DLD1 (cell line): ENCODE results near the gene PANK4.

Experiments
- in situ Hi-C: cut with HindIII; loops from 2 replicates; pipeline ENCODE4 v1.10.0; 2017; ENCODE audit warnings: low sequenced_read_pairs

Gene PANK4

GRCh38 chr1:2515763-2516080 is 10.7 kb downstream of the PANK4 start:
- in situ Hi-C loops, result loop anchor here (10.0 kb wide), 1 partner anchor 91 kb away; no protein-coding TSS in a partner anchor

DNA sequence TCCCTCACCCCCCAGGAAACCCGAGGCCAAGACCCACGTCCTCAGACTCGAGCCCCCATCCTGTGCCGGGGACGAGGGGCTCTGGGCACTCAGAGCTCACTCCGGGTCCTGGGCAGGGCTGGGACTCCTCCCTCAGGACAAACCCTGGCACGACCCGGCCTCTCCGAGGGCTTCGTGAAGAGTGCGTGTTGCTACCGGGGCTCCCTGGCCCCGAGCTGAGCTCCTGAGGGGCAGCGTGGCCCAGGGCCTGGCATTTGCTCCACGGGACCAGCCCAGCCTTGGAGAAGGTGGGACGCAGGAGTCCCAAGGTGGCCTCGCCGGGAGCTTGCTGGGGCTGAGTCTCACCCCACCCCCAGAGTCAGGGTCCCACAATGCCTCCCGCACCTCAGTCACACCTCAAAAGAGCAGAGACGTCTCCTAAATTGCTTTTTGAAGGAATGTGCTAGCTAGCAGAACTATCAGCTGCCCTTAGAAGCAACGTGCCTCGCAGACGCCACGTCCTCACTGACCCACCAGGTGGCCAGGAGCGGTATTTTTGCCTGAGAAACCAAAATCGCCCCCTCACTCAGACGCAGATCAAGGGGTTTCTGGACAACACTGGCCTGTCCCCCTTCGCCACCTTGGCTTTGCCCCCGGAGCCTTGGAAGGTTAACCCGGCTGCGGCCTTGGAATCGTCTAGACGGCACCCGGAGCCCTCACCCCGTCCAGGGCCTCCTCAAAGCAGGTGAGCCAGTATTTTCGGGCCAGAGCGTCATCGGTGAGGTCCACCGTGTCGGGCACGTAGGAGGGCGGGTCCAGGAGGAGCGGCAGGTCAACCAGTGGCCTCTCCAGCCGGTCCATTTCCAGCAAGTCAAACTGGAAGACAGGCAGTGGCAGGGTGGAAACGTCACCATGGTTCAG is 11.3 kb downstream of the PANK4 start:
- in situ Hi-C loops, result loop anchor here (10.0 kb wide), 1 partner anchor 90 kb away; no protein-coding TSS in a partner anchor

DNA sequence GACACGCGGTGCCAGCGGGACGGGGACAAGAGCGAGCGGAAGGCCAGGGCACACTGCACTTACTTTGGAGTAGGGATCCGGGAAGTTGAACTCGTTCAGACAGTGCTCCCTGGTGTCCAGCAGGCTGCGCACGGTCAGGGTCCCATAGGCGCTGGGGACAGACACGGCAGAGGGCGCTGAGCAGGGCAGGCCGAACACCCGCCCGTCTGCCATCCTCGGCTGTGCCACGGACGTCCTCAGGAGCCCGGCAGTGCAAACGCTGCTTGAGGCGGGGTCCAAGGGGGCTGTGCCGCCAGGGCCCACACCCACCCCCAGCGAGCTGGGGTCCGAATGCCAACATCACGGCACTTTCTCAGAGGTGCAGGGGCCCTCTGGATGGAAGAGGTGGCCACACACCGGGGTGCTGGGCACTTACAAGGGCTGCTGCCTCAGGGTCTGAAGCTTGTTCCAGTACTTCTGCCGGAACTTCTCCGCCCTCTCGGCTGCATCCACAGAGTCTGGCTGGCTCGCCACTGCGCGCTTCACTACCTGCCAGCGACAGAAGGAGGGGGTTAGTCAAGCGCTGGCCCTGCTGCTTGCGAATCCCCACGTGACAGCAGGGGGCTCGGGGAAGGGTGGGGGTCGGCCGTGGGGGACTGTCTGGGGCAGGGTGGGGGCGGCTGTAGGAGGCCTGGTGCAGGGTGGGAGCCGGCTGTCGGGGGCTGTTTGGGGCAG is 12.3 kb downstream of the PANK4 start:
- in situ Hi-C loops, result loop anchor here (10.0 kb wide), 1 partner anchor 89 kb away; no protein-coding TSS in a partner anchor

DNA sequence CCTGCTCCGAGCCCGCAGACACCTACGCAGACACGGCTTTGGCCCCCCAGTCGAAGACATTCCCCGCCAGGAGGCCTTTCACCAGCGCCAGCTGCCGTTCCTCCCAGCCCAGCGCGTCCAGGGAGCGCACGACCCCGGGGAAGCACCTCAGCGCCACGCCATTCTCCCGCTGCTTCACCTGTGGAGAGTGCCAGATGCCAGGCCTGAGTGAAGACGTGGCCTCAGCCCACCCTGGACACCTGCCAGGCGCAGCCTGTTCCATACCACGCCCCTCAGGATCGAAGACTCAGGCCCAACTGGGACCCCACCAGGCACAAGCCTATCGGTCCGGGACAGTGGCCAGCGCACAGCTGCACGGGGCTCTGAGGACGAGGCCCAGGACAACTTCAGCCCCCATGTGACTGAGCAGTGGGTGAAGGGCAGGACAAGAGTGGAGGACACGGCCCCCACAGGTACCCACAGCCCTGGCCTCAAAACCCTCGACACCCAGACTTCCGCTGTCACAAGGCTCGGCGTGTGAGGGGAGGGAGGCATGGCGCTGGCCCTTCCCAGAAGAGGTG is 13.5 kb downstream of the PANK4 start:
- in situ Hi-C loops, result loop anchor here (10.0 kb wide), 1 partner anchor 88 kb away; no protein-coding TSS in a partner anchor

DNA sequence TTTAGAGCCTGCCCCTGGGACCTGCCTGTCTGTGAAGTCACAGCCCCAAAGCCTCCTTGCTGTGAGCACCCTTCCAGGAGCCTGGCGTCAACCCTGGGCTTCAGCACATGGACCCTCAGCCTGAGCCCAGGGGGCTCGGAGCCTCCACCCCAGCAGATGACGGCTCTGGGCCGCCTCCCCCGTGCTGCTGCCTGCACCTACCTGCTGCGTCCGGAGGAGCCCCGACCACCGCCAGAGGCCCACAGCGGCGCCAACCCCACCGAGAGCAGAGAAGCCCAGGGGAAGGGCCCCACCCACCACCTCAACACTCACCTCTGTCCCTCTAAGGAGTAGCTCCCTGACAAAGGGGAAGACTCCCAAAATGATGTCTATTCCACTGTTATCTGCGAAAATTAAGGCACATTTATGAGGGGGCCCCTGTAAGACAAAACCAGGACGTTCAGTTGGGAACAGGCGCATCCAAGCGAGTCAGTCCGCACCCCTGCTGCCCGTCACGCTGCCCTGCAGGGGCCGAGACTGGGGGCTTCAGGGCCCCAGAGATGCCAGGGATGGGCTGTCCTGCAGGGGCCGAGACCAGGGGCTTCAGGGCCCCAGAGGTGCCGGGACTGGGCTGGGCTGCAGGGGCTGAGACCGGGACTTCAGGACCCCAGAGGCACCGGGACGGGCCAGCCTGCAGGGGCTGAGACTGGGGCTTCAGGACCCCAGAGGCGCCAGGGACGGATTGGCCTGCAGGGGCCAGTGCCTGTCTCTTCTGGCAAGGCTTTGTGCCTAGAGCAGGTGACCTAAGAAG is 15.8 kb downstream of the PANK4 start:
- in situ Hi-C loops, result loop anchor here (10.0 kb wide), 1 partner anchor 86 kb away; no protein-coding TSS in a partner anchor

DNA sequence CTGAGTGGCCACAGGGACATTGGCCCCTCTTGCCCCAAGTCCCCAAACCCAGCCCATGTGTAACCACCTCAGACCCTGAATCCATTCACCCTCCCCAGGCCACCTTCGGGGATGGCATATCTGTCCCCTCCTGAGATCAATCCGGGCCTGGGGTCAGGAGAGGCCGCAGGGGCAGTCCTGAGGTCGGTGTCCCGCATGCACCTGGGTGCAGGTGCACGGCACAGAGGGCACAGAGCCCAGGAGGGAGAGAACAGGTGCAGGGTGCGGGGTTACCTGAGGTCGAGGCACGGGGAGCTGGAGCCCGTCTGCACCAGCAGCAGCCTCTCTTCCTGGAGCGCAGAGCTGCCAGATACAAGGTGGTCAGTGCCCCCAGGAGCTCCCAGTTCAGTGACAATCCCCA is 16.8 kb downstream of the PANK4 start:
- in situ Hi-C loops, result no loop called here

GRCh38 chr1:2508751-2509150 is 17.6 kb downstream of the PANK4 start:
- in situ Hi-C loops, result no loop called here

DNA sequence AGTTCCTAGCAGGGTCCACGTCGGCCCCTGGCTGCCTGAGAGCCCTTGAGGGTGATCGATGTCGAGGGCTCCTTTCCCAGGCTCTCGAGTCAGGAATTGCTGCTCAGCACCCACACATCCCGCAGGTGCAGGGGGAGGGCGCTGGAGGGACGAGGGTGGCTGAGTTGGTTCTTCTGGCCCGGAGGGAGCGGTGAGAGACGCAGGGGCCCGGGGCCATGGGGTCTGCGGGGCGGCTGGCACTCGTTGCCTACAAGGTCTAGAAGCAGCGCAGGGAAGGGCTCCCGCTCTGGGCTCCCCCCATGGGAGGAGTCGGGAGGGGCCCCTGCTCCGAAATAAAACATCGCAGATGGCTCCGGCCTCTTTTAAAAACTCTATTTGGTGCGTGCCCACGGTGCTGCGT is 18.2 kb downstream of the PANK4 start:
- in situ Hi-C loops, result no loop called here

DNA sequence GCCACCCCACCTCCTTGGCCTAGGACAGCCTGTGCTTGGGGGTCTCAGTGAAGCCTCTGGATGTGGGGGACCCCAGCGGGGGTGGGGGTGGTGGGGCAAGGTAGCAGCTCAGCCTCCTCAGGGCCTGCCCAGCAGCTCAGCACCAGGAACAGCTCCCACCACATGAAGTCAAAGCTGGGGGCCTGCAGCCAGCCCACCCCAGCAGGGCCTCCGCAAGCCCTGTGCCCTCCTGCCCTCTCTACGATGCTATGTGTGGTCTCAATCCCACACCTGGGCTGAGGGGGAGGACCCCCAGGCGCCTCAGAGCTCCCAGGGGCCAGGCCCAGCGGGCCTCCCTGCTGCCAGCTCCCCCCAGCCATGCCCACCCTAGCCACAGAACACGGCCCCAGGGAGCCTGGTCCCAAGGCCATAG is 18.6 kb downstream of the PANK4 start:
- in situ Hi-C loops, result no loop called here

DNA sequence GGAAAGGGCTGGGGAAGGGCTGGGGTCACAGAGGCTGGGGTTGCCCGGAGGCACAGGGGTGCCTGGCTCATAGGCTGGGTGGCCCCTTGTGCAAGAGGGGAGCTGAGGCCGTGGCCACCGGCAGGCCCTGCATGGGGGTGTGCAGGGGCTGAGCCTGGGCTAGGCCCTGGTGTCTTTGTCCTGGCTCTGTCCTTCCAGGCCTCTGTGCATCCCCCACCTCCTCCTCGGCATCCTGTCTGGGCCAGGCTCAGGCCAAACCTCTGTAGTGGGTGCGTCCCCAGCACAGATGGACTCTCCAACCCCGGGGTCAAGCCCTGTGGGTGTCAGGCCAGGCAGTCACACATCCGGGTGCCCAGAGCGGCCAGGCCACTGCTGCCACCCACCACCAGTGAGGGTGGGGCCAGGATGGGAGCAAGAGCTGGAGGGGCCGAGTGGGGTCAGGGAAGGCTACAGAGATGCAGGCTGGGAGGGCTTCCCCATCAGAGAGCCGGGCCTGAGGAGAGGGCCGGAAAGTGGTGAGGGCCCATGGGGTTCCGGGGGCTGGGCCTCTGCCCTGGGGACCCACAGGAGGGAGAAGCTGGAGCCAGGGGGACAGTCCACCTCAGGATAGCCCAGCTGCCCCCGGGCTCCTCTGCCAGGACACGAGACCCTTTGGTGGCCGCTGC is 19.4 kb downstream of the PANK4 start:
- in situ Hi-C loops, result no loop called here

GRCh38 chr1:2506007-2506860 is 20.2 kb downstream of the PANK4 start:
- in situ Hi-C loops, result no loop called here

DNA sequence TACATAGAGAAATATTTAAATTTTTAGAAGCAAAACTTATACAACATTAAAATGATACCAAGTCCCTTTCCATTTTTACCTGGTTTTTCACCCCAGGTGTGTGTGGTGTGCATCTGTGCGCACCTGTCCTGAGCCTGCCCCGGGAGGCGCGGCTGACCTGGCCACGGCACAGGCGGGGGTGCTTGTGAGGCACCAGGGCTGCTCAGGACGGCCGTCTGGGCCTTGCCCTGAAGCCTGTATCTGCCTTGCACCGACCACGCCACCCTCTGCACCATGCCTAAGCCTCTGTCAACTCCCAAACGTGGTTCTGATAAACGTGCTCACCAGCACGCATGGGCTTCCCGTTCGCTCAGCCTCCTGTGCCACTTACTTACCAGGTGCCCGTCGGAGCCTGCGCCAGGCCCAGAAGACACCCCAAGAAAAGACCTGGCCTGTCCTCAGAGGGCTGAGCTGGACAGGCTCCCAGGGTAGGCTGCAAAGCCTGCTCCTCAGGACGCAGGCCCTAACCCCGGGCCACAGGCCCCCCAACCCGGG is 20.9 kb downstream of the PANK4 start:
- in situ Hi-C loops, result no loop called here

DNA sequence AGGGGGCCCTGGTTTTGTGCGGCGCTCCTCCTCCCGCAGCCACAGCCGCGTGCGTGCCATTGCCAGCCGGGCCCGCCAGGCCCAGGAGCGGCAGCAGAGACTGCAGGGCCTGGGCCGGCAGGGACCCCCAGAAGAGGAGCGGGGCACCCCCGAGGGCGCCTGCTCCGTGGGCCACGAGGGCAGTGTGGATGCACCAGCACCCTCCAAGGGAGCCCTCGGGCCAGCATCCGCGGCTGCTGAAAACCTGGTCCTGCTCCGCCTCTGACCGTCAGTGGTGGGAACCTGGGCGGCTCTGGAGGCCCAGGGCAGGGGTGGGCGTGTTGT is 21.5 kb downstream of the PANK4 start:
- in situ Hi-C loops, result no loop called here

DNA sequence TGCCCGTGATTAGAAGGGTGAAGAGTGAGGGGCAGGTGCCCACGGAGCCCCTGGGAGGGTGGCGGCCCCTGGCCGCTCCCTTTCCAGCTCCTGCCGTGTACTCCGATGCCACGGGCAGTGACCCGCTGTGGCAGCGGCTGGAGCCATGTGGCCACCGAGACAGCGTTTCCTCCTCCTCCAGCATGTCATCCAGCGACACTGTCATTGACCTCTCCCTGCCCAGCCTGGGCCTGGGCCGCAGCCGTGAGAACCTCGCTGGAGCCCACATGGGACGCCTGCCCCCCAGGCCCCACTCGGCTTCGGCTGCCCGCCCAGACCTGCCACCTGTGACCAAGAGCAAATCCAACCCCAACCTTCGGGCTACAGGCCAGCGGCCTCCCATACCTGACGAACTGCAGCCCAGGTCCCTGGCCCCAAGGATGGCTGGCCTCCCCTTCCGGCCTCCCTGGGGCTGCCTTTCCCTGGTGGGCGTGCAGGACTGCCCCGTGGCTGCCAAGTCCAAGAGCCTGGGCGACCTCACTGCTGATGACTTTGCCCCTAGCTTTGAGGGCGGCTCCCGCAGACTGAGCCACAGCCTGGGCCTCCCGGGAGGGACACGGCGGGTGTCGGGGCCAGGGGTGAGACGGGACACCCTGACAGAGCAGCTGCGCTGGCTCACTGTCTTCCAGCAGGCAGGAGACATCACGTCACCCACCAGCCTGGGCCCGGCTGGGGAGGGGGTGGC is 22.0 kb downstream of the PANK4 start:
- in situ Hi-C loops, result no loop called here

DNA sequence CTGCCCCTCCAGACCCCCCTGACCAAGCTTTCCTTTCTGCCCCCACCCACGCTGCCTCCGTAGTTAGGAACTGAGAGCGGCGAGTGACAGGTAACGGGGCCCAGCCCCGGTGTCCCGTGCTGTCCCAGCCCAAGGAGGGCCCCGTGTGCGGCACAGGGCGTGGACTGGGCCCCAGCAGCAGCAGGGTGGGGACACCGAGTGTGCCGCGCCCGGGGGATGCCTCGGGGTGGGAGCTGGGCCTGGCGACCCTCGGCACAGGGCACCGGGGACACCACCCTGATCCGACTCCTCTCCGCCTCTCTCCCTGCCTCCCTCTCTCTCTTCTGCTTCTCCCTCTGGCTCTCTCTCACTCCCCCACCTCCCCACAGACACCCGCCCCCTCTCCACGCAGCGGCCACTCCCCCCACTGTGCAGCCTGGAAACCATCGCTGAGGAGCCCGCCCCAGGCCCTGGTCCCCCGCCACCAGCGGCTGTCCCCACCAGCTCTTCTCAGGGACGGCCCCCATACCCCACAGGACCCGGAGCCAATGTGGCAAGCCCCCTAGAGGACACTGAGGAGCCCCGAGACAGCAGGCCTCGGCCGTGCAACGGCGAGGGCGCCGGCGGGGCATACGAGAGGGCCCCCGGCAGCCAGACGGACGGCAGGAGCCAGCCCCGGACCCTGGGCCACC is 22.7 kb downstream of the PANK4 start:
- in situ Hi-C loops, result no loop called here

DNA sequence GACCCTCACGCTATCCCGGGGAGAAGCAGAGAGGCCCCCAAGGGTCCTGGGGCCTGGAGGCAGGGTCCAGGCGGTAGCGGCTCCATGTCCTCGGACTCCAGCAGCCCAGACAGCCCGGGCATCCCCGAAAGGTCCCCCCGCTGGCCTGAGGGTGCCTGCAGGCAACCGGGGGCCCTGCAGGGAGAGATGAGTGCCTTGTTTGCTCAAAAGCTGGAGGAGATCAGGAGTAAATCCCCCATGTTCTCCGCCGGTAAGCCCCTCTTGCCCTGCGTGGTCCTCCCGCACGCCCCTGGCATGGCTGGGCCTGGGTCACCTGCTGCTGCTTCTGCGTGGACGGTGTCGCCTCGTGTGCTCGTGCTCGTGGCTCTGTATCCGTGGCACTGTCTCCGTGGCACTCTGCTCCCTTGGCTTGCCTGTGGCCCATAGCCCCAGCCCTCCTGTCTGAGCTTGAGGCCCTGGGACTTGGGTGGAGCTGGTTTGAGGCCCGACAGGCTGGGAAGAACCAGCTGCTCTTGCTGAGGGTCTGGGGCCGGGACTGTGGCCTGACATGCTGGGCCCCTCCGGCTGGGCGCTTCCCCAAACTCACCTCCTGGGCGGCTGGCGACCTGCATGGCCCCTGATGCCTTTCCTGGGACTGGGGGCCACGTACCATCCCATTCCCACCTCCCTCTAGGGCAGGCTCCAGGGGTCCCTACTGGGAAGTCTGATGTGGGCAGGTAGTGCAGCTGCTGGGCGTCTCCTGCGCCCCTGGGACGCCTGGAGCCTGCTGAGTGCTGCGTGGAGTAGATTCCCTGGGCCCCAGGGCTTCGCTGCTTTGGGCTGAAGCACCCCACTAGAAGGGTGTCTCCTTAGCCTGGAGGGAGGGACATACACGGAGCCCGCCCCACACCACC is 23.5 kb downstream of the PANK4 start:
- in situ Hi-C loops, result no loop called here

GRCh38 chr1:2502210-2502609 is 24.2 kb downstream of the PANK4 start:
- in situ Hi-C loops, result no loop called here
